GM19438 (cell line): ENCODE data around the gene CACYBP.
"Not testable (repeated sequence)": the region's sequence is repeated elsewhere in the genome, so short reads cannot be mapped to it uniquely, and the experiment has no call there.

Source experiments
- ATAC-seq: cut with Tn5 transposase; IDR thresholded peaks from one replicate; pipeline ENCODE4 v1.9.1; 2021; ENCODE audit warnings: low read depth; ENCODE audit not compliant: unreplicated experiment

The CACYBP gene

DNA sequence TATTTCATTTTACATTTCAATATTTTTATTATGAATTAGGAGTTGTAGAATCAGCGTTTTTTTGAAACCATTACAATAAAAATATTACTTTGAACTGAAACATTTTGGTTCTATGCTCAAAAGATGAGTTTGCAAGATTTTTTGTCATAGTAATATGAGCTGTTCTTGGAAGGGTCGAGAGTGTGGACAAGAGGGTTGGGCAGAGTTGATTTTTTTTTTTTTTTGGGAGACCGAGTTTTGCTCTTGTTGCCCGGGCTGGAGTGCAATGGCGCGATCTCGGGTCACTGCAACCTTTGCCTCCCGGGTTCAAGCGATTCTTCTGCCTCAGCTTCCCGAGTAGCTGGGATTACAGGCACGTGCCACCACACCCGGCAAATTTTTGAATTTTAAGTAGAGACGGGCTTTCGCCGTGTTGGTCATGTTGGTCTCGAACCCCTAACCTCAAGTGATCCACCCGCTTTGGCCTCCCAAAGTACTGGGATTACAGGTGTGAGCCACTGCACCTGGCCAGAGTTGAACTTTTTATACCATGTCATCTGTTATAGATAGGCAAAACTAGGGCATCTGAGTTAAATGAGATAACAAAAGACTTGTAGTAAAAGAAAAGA, 3.3 kb downstream of the CACYBP start:
- ATAC-seq: no peak

DNA sequence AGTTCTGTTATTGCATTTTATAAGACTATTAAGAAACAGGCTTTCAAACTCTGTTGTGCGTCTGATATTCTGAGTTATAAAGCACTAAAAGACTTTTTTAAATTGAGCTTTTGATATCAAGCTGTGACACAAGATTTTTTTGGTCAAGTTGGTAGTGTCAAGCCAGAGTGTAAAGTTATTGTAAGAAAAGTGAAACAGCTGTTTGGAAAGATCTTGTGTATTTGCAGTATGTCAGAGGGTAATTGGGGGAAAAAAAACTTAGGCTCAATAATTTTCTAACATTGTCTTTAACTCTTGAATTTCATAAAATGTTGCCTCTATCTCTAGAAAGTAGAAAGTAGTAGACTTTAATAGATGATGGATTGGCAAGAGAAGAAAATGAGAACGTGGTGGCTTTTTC, 3.8 kb downstream of the CACYBP start:
- ATAC-seq: no peak

DNA sequence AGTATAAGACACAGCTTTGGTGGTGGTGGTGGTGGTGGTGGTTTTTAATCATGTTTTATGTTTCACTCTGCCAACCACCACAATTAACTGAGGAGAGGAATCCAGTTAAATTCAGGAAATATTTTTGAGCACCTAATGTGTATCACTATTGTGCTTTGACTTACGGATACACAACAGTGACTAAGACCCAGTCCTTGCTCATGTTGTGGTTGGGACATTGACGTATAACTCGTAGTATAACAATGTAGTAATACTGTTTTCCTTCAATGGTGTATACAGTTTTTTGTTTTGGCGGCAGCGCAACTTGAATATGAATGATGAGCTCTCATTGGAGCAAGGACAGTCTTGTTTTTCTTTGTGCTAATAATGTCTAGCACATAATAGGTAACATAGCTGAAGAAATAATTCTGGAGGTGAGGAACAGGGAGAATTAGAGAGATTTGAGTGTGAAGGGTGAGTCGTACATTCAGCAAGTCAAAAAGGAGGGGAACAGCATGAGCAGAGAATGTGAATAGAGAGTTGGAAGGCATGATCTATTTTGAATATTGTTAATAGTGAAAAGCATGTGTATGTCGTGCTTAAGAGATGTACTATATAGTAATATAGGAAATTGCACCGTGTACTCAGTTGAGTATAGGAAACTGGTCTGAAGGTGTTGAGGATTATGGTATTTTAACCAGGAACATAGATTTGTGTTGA, 5.5 kb downstream of the CACYBP start:
- ATAC-seq: no peak

DNA sequence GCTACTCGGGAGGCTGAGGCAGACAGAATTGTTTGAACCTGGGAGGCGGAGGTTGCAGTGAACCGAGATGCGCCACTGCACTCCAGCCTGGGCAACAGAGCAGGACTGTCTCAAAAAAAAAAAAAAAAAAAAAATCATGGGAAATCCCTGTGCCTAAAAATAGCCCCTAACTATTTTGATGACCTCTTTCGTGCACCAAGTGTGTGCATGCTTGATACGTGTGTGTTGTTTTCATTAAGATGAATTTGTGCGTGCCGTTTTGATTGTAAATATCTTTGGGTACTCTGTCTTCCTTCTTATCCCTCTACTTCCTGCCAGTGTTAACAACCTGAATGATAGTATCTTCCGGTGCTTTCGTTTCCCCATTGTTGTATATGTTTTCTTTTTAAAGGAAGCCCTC, 9.8 kb downstream of the CACYBP start:
- no peak for ATAC-seq

DNA sequence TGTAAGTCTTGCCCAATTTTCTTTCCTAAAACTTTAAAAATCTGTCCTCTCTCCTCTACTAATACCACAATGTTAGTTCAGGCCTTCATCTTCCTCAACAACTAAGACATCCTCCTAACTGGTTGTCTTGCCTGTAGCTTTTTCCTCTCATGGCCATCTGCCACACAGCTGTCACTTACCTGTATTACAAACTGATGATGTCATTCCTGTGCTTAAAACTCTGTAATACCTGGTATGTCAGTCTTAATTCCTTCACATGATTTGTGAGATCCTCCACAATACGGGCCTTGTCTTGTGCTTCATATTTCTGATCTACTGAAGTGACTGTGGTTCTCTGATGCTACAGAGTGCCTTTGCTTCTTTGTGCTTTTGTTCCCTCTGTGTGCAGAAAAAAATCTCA, 13.7 kb downstream of the CACYBP start:
- ATAC-seq: no peak

DNA sequence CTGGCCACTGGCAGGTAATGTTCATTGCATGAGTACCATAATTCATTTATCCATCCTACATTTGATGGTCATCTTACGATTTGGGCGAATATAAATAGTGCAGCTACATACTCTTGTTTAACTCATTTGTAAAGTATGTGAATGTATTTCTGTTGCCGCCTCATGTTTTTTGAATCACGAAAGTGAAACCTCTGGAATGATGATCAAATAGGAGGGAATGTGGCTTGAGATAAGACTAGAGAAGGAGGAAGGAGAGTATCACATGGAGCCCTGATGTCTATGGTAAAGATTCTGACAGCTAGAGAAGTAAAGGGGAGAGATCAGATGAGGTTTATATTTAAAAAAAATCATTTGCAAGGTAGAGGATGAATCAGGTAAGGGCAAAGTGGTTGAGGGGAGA, 15.5 kb downstream of the CACYBP start:
- ATAC-seq: no peak

DNA sequence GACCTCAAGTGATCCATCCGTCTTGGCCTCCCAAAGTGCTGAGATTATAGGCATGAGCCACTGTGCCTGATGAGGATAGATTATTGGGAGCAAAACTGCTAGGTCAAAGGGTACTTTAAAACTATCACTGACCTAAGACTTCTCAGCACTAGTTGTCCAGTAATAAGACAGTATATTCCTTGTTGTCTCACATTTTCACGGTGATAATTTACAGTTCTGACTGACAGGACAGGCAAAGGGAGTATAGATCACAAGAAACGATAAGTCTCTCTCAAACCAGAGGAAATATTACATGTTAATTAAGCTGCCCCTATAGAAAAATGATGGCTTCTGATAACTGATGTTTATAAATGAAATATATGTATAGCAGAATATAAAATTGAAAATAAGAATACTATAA, 19.8 kb downstream of the CACYBP start:
- no peak for ATAC-seq

DNA sequence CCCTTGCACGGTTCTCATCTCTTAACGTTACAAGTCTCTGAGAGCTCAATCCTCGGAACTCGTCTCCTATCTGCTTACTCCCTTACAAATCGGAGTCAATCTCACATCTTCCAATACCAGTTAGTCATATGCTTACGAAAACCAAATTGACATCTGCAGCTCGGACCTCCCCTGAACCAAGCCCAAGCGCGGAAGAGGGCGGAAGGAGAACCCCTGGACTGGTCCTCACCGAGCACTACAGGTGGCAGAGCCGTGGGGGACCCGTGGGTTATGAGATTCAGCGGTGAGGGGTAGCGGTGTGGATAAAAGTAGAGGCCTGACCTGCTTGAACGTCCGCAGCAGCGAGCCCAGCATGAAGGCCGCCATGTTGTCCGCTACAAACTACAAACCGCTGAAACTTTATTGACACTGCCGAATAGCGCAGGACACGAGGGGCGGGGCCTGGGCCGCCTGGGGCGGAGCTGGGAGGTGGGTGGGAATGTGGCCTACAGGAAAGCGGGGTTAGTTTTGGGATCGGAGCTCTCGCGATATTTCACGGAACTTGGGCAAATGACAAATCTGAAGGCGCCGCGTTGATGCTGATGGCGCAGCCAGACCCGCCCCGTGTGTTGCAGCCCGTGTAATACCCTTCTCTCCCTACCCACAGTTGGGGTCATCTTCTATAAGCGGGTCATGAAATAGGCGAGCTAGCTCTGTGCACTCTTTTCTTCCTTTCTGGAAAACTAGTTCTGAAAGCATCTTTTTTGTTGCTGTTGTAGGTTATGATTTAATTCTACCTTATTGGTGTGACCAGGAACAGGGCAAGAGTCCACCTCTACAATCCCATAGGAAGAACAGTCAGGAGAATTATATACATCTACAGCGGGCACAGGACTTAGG, 23.5 kb downstream of the CACYBP start, which contains the start of gene MRPS14:
Gene MRPS14, minus strand, starts transcription at position 383 of the 879 bp plus-strand sequence. Its CDS starts 17 bp downstream, at position 366.
- ATAC-seq: peak; percentile 96

DNA sequence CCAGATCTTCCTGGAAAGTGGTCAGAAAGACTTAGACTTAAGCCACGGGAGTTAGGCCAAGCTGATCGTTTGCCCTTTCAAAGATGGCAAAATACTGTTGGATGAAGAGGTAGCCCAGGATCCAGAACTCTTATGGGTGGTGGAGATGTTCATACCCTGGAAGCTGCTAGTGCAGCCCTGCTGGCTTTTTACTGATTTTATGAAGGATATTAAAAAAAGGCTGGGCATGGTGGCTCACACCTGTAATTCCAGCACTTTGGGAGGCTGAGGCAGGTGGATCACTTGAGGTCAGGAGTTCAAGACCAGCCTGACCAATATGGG, 24.1 kb downstream of the CACYBP start:
- ATAC-seq: not testable (repeated sequence)

DNA sequence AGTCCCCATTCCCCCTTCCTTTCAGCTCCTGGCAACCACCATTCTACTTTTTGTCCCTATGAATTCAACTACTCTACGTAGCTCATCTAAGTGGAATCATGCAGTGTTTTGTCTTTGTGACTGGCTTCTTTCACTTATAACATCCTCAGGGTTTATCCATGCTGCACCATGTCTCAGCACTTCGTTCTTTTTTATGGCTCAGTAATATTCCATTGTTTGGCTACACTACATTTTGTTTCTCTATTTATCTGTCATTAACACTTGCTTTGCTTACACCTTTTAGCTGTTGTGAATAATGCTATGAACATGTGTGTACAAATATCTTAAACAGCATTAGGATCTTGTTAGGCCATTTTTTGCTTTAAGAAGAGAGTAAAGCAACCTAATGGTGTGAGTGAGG, 25.0 kb downstream of the CACYBP start:
- ATAC-seq: no peak

DNA sequence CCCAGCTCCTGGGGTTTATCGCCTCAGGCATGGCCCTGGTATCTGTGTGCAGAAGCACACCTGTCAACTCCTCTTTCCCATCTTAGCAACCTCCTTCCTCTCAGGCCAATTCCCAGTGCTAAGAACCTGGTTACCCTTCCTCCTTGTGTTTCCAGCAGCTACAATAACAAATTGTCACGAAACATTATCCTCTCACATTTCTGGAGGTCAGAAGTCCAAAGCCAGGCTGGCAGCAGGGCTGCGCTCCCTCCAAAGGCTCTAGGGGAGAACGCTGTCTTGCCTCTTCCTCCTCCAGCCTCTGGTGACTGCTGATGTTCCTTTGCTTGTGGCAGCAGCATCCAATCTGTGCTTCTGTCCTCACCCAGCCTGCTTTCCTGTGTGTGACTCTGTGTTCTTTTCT, 34.2 kb downstream of the CACYBP start:
- ATAC-seq: no peak

DNA sequence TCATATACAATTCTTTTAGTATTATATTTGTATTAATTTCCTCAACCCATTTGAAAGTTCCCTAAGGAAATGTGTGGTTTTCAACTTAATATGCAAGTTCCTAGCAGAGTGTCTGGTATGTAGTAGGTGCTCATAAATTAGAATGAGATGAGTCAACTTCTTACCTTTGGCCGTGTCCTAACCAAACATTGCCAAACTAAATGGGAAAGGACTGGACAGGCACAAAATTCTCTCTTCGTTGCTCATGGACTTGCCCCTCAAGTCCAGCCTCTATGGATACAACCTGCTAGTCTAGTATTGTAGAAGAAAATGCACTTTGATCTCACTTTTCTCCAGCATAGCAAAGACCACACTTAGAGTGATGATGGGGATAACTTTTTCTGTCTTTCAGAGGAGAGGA, 35.0 kb downstream of the CACYBP start:
- no peak for ATAC-seq

DNA sequence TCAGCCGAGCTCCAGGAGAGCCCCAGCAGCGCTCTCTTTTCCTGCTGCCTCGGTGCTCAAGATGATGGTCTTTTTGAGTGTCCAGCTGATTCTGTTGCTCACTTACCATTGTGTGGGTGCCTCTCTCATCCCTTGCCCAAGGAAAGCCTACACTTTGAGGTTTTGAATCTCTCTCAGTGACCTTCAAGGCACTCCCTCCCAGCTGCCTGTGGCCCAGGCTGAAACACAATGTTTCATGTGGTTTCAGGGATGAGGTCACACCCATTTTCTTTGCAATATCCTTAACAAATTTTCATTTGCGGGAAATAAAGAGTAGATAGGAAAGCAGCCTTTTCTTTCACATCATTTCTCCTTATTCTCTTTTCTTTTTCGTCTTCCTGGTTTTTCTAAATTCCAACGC, 36.1 kb downstream of the CACYBP start:
- no peak for ATAC-seq

DNA sequence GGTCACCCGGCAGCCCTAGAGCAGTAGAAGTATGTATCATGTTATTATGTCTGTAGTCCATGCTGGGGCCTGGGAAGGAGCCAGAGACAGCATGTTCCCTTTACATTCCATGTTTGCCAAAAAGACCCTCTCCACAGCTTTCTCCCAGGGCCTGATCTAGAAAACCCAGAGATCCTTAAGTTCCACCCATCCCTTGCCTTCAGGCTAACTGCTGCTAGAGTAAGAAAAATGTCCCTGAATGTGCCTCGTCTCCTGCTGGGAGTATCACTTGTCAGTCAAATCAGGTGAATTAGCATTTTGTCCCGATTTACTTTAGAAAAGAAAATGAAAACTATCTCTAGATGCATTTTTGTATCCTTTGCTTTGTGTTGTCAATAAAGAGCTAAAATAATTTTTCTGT, 36.7 kb downstream of the CACYBP start:
- no peak for ATAC-seq

DNA sequence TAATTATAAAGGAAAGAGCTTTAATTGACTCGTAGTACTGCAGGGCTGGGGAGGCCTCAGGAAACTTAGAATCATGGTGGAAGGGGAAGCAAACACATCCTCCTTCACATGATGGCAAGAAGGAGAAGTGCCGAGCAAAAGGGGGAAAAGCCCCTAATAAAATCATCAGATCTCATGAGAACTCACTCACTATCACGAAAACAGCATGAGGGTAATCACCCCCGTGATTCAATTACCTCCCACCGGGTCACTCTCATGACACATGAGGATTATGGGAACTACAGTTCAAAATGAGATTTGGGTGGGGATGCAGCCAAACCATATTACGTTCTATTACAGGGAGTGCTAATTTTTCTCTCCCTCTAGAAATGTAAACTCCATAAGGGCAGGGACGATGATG, 37.7 kb downstream of the CACYBP start:
- ATAC-seq: no peak

DNA sequence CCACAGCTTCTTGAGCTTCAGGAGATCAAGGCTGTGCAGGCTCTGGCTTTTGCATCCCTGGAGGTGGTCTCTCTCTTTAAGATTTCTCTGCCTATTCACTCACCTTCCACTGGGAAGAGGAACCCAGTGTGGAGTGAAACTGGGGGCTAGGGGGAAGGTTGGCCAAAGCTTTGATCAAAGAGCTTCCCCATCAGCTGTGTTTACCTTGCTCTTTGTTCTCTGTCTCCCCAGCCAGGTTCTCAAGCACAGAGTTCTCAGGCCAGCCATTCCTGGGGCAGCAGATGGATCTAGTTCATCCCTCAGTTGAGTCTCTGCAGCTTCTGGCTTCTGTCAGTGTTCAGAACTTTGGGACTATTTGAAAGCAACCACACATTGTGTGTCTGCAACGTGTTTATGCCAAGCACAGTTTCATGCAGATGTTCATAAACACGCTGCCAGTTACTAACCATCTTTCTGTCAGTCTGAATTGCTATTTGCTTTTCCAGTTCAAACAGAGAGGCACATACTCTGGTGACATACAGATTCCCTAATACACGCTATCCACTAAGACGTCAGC, 40.7 kb downstream of the CACYBP start:
- ATAC-seq: no peak

DNA sequence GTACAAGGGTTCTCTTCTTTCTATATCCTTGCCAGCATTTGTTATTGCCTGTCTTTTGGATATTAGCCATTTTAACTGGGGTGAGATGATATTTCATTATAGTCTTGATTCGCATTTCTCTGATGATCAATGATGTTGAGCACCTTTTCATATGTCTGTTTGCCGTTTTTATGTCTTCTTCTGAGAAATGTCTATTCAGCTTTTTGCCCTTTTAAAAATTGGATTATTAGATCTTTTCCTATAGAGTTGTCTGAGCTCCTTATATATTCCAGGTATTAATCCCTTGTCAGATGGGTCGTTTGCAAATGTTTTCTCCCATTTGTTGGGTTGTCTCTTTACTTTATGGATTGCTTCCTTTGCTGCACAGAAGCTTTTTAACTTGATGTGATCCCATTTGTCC, 42.9 kb downstream of the CACYBP start:
- no peak for ATAC-seq

DNA sequence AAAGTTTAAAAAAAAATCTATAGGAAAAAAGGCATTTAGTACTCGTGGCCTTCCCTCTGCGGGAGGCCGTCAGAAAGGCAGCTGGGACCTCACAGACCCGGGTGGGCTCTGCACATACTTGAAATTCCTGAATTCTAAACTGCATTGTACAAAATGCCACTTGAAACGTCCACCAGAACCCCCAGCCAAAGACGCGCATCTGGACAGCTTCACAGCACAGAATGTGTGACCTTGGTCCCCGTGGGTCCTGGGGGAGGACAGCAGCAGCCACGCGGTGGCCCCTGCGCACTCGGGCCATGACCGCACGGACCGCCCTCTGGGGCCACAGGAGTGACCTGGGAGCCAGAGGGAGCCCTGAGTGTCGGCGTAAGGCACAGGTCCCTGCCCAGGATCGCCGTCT, 44.1 kb downstream of the CACYBP start:
- no peak for ATAC-seq

DNA sequence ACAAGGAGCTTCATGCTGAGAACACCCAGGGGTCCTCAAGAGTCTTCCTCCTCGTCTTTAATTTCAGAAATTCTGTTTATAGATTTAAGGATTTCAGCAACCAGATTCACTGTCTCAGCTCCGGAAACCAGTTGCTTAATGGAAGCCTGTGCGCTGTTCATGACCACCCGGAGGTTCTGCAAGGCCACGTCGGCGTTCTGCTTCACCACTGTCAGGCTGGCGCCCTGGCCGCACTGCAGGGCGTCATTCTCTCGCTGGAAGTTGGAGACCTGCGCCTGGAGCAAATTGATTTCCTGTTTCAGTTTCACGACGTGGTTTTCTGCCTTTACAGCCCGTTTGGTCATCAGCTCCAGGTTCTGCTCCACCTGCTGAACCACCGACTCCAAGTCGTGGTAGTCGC, 44.8 kb downstream of the CACYBP start:
- ATAC-seq: not testable (repeated sequence)

DNA sequence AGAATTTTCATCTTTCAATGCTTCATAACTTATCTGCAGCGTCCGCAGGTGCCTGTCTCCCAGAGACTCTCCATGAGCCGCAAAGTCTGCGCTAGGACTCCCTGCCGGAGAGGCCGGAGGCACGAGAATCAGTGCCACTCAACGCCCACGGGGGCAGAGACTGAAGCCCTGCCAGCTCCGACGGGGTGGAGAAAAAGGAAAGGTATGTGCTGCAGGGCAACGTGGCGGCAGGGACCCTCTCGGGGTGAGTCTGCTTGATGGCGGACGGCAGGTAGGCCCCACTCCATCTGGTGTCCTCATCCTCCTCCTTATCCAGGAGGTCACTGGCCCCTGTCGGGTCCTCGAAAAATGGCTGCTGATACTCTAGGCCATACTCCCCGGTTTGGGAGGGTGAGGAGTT, 45.4 kb downstream of the CACYBP start:
- no peak for ATAC-seq

DNA sequence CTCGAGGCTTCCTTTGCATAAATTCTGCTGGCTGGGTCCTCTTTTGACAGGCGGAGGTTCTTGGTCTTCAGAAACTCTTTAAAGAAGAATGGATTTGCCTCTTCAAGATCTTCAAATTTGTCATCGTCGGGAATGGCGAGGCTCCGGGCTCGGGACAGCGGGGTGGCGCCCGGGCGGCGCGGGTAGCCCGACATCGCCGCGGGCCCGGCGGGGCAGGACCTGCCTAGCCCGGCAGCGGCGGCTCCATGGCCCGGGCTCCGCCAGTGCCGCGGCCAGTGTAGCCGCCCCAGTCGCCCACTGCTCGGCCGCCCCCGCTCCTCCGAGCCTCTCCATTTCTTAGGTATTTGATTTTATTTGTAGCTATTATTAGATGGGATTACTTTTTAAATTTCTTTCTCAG, 45.8 kb downstream of the CACYBP start:
- no peak for ATAC-seq
